ENCODE measurements around the gene PLAAT1.

DNA sequence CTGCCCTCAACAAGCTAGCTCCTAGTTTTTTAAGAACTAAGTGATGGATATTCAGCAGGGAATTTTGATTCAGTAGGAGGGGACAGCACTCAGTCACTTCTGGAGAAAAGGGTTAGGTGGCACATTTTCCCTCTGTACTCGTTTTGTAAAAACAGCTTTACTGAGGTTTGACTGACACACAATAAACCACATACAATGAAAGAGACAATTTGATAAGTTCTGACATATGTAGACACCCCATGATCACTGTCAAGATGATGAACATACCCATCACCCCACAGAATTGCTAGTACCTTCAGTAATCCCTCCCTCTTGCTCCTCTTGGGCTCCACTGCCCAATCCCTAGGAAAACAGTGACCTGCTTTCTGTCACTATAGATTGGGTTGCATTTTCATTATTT, 29.0 kb upstream of the PLAAT1 start:
- TF ChIP-seq POLR2AphosphoS5 (IDR thresholded peaks at IDR 0.05): no peak
- TF ChIP-seq, protein P1, sequence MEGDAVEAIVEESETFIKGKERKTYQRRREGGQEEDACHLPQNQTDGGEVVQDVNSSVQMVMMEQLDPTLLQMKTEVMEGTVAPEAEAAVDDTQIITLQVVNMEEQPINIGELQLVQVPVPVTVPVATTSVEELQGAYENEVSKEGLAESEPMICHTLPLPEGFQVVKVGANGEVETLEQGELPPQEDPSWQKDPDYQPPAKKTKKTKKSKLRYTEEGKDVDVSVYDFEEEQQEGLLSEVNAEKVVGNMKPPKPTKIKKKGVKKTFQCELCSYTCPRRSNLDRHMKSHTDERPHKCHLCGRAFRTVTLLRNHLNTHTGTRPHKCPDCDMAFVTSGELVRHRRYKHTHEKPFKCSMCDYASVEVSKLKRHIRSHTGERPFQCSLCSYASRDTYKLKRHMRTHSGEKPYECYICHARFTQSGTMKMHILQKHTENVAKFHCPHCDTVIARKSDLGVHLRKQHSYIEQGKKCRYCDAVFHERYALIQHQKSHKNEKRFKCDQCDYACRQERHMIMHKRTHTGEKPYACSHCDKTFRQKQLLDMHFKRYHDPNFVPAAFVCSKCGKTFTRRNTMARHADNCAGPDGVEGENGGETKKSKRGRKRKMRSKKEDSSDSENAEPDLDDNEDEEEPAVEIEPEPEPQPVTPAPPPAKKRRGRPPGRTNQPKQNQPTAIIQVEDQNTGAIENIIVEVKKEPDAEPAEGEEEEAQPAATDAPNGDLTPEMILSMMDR (IDR thresholded peaks at IDR 0.05): no peak
